ENCODE measurements around the gene KIF15. TPM values are rescaled to one million over a fixed set of nuclear protein-coding genes. Genes with fewer than 3 reads are reported as not detected.

The KIF15 gene
- total and polyA plus RNA-seq, 10 donors = 0.74 to 5.2 (median 3.1) TPM

- Histone ChIP-seq H3K36me3 (peaks cover 0 to 17% (median 0%) of the 10 kb centered on the region in 6 donors), H3K27ac (no peak overlapping the region), H3K9me3 (peaks cover 14 to 47% (median 32%) of the 10 kb centered on the region in 8 donors), H3K4me1 (no peaks in the 10 kb centered on the region), H3K27me3 (replicated peaks in 1 of 7) (no peaks in the 10 kb centered on the region), H3K4me3 (no peak overlapping the region)
- intact Hi-C loops (cut with DNase I; ENCODE audit: low total_unique reads) = no loop called here
- no peak for TF ChIP-seq POLR2AphosphoS5 (IDR thresholded peaks at IDR 0.05)
- TF ChIP-seq POLR2A (IDR thresholded peaks at IDR 0.05) = no peak
- TF ChIP-seq CTCF (IDR thresholded peaks at IDR 0.05 in 8 of 11, conservative IDR thresholded peaks at IDR 0.05 in 3 of 11) = no peak
- WGBS, 5 donors = 96 to 100% (median 98%) methylated on average over 1 of the region's 1 CpG
- no peak for DNase-seq
These were observed 10.0 kb downstream of the KIF15 start for GRCh38 chr3:44771424-44772098.

GRCh38 chr3:44772099-44772442 lies 10.5 kb downstream of the KIF15 start:
- Histone ChIP-seq H3K27me3 (replicated peaks in 1 of 7) (no peaks in the 10 kb centered on the region), H3K4me3 (no peak overlapping the region), H3K27ac (no peak overlapping the region), H3K9me3 (peaks cover 14 to 47% (median 32%) of the 10 kb centered on the region in 8 donors), H3K4me1 (no peaks in the 10 kb centered on the region), H3K36me3 (peaks cover 0 to 21% (median 0%) of the 10 kb centered on the region in 6 donors)
- intact Hi-C loops (cut with DNase I; ENCODE audit: low total_unique reads) = no loop called here
- WGBS, 5 donors = 94 to 100% (median 98%) methylated on average over 1 of the region's 1 CpG
- TF ChIP-seq POLR2AphosphoS5 (IDR thresholded peaks at IDR 0.05) = no peak
- no peak for TF ChIP-seq CTCF (IDR thresholded peaks at IDR 0.05 in 8 of 11, conservative IDR thresholded peaks at IDR 0.05 in 3 of 11)
- TF ChIP-seq POLR2A (IDR thresholded peaks at IDR 0.05) = no peak
- no peak for DNase-seq

GRCh38 chr3:44782891-44783290 lies 21.3 kb downstream of the KIF15 start:
- intact Hi-C loops (cut with DNase I; ENCODE audit: low total_unique reads) = no loop called here
- Histone ChIP-seq H3K27me3 (replicated peaks in 1 of 7) (no peaks in the 10 kb centered on the region), H3K36me3 (peaks cover 0 to 65% (median 0%) of the 10 kb centered on the region in 6 donors), H3K4me1 (no peaks in the 10 kb centered on the region), H3K9me3 (no peaks in the 10 kb centered on the region), H3K27ac (no peak overlapping the region), H3K4me3 (no peak overlapping the region)
- WGBS, 5 donors = 95 to 99% (median 97%) methylated on average over 4 of the region's 4 CpGs
- TF ChIP-seq POLR2AphosphoS5 (IDR thresholded peaks at IDR 0.05) (no peak), POLR2A (IDR thresholded peaks at IDR 0.05) (no peak), CTCF (IDR thresholded peaks at IDR 0.05 in 8 of 11, conservative IDR thresholded peaks at IDR 0.05 in 3 of 11) (no peak)
- DNase-seq = no peak

- Histone ChIP-seq H3K27ac (no peak overlapping the region), H3K27me3 (replicated peaks in 1 of 7) (no peaks in the 10 kb centered on the region), H3K36me3 (peaks cover 0 to 62% (median 0%) of the 10 kb centered on the region in 6 donors), H3K4me1 (no peaks in the 10 kb centered on the region), H3K9me3 (no peaks in the 10 kb centered on the region), H3K4me3 (no peak overlapping the region)
- intact Hi-C loops (cut with DNase I; ENCODE audit: low total_unique reads) = no loop called here
- 93 to 97% (median 95%) methylated on average over 4 of the region's 4 CpGs for WGBS, 5 donors
- no peak for DNase-seq
- TF ChIP-seq POLR2AphosphoS5 (IDR thresholded peaks at IDR 0.05) = no peak
- no peak for TF ChIP-seq CTCF (IDR thresholded peaks at IDR 0.05 in 8 of 11, conservative IDR thresholded peaks at IDR 0.05 in 3 of 11)
- no peak for TF ChIP-seq POLR2A (IDR thresholded peaks at IDR 0.05)
These were observed 33.6 kb downstream of the KIF15 start for GRCh38 chr3:44795197-44795596.
